Stimulated activated CD4-positive, alpha-beta T cell treated with anti-CD3 and anti-CD28 coated beads, Interleukin-1b, Interleukin-23, amount 100 ng/mL, for 24 hours (primary cell): ENCODE data around the gene ELP5.

Source experiments
- DNase-seq, 4 experiments: peaks; one replicate each; pipeline ENCODE4 v3.0.0-alpha.2; 2020; ENCODE audit warnings: low read depth in 4 of 4, low spot score in 1 of 4

Gene ELP5

DNA sequence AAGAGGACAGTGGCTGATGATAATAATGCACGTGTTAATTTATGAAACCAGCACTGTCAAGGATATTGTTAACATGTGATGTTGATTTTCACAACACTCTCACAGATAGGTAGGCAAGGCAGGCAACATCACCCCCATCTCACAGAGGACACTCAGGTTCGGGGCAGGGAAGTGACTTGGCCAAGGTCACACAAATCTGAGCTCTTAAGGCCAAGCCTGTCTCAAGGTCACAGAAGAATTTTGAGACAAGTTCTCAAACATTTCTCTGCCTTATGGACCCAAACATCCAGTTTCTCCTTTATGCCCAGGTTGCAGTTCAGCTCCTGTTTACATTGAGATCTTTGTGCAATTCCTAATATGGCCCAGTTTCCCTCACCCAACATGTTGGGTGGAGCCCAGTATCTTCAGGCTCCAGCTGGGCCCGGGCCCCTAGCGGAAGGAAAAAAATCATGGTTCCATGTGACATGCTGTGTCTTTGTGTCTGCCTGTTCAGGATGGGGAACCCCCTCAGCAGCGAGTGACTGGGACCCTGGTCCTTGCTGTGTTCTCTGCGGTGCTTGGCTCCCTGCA is 30.8 kb downstream of the ELP5 start:
- DNase-seq, result no peak

DNA sequence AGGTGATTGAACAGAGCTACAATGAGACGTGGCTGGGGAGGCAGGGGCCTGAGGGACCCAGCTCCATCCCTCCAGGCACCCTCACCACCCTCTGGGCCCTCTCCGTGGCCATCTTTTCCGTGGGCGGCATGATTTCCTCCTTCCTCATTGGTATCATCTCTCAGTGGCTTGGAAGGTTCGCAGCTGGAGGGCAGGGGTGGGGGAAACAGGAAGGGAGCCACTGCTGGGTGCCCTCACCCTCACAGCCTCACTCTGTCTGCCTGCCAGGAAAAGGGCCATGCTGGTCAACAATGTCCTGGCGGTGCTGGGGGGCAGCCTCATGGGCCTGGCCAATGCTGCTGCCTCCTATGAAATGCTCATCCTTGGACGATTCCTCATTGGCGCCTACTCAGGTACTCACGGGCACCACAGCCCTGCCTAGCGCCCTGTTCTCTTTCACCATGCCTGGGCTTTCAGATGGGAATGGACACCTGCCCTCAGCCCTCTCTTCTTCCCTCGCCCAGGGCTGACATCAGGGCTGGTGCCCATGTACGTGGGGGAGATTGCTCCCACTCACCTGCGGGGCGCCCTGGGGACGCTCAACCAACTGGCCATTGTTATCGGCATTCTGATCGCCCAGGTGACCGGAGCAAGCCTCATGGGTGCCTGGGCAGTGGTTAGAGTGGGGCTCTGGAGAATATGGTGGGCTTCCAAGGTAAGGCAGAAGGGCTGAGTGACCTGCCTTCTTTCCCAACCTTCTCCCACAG is 31.6 kb downstream of the ELP5 start:
- no peak for DNase-seq

DNA sequence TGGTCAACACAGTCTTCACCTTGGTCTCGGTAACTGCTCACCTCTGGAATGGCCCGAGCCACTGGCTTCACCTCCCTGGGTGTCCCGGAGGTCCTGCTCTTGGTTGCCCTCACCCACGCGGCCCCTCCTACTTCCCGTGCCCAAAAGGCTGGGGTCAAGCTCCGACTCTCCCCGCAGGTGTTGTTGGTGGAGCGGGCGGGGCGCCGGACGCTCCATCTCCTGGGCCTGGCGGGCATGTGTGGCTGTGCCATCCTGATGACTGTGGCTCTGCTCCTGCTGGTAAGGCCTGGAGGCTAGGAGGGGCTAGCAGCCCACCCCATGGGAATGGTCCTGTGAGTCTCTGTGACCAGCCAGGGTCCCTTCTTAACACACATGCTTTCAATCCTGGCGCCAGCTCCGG is 32.9 kb downstream of the ELP5 start:
- DNase-seq, result no peak

DNA sequence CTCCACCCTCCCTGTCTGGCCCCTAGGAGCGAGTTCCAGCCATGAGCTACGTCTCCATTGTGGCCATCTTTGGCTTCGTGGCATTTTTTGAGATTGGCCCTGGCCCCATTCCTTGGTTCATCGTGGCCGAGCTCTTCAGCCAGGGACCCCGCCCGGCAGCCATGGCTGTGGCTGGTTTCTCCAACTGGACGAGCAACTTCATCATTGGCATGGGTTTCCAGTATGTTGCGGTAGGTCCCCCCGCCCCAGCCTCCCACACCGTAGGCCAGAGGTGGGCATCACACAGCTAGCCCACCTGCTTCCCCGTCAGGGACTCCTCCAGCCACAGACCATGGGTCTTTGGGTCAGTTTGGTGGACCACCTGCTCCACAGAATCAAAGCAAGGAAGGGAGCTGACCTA is 33.7 kb downstream of the ELP5 start:
- DNase-seq, result no peak

DNA sequence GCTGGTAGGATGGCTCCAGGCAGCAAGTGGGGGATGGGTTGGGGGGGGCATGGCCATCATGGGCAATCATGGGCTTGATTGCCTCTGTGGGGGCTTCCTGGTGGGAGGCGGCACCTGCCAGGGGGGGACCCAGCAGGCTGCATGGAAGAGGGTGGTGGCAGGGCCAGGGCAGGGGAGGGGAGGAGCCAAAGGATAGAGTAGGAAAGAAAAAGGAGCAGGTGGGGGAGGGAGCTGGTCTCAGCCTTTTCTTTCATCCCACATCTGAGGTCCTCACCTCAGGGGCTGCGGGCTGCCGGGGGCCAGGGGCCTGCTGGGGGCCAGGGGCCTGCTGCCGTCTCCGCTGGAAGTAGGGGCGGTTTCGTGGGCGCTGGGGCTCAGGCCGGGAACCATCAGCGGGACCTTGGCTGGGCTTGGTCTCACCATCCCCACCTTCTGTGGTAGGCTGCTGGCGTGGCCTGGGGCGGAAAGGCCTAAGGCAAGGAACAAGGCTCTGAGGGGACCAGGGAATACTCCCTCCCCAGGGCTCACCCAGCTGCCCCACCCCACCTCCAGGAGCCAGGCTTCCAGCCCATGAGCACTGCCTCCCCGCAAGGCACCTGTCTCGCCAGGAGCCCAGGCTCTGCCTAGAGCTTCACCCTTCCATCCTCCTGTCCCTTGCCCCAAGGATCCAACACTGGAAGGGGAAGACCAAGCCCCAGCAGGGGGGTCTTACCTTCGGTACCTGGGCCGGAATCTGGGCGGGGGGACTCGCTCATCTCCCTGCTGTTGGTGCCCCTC is 37.4 kb downstream of the ELP5 start:
- no peak for DNase-seq

GRCh38 chr17:7290166-7290565 is 38.2 kb downstream of the ELP5 start:
- no peak for DNase-seq

DNA sequence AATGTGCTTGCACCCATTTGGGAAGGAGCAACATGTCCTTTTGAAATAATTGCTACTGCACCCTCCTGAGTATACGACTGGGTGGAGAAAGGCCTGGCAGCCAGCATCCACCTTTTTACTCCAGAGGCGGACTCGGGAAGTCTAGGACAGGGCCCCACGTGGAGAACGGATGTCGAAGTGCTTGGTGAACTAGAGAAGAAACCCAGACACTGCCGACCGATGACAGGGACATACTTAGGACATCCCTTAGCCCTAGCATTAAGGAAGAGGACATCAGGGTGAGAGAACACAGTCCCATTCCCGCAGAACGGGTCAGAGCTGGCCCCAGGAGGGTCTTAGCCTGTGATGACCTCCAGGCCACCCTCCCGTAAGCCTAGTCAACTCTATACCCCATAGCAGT is 38.7 kb downstream of the ELP5 start:
- DNase-seq, result no peak

DNA sequence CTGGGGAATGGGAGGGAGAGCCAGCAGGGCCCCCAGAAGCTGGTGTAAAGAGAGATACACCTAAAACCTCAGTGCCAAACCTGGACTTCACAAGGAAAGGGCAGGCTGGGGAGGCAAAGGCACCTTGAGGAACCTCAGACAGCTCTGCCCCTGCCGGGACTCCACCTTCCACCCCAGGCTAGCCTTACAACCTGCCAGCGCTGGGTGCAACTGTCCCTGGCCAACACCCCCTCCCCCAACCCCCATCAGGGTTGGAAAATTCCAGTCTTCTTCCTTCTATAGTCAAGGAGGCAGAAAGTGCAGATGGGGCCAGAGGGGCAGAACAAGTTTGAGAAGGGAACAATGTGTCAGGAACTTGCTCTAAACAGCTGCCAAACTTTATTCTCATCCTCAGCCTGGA is 40.2 kb downstream of the ELP5 start:
- DNase-seq, result no peak

DNA sequence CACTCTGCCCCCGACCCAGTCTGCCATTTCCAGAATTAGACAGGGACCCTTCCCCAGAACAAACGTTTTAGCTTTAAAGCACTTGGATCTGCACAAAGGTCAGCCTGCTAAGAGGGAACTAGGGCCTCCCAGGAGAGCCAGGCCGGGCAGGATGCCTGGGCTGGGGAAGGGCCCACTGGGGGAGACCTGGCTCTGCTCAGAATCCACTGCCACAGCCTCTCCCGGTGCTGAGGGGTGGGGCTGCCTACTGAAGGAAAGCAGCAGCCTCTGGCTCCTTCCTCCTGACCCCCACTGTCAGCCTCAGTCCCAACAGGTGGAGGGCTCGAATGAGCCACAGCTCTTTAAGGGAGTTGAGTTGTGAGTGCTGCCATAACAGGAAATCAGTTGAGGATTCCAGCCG is 40.7 kb downstream of the ELP5 start:
- DNase-seq, result no peak

GRCh38 chr17:7293159-7293558 is 41.1 kb downstream of the ELP5 start:
- no peak for DNase-seq

DNA sequence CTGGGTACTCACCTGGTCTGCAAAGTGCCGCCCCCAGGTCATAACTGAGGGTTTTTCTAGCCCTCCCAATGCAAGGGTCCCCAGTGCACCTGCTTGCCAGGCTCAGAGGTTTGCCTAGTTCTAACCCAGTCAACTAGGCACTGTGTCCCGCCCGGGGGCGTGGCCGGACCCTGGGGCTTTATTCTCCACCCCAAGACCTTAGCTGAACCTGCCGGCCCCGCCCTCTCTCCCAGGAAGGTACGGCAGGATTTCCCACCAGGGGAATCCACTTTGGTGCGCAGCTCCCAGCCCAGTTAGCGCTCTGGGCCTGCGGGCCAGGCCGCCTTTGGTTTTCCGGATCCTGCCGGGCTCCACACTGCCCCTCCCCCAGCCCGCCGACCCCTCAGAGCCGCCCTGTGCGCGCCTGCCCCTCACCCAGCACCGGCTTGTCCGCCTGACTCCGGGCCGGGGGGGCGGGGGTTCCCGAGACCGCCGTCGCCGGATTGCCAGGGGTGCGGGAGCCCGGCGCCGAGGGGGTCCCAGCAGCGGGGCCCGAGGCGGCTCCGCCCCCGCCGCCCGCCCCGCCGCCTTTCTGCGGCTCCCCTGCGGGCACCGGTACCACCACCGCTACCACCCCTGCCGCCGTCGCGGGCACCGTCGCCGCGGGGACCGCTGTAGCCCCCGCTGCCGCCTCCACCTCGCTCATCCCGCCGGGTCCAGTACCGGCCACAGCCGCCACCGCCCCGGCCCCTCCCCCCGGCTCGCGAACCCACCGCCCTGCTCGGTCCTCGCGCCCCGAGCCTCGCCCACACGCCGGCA is 42.0 kb downstream of the ELP5 start:
- no peak for DNase-seq

GRCh38 chr17:7294614-7295153 is 42.7 kb downstream of the ELP5 start, which contains the start of gene YBX2:
Gene YBX2, minus strand, starts transcription at chr17:7294639. Its CDS starts 139 bp downstream, at chr17:7294500.
- DNase-seq, result peak in 3 of 4 experiments; percentile 34 to 73 (median 46)

GRCh38 chr17:7295230-7296180 is 43.5 kb downstream of the ELP5 start:
- no peak for DNase-seq

GRCh38 chr17:7296189-7296861 is 44.3 kb downstream of the ELP5 start:
- peak in 3 of 4 experiments; percentile 35 to 58 (median 55) for DNase-seq

GRCh38 chr17:7304179-7304578 is 52.2 kb downstream of the ELP5 start:
- no peak for DNase-seq

DNA sequence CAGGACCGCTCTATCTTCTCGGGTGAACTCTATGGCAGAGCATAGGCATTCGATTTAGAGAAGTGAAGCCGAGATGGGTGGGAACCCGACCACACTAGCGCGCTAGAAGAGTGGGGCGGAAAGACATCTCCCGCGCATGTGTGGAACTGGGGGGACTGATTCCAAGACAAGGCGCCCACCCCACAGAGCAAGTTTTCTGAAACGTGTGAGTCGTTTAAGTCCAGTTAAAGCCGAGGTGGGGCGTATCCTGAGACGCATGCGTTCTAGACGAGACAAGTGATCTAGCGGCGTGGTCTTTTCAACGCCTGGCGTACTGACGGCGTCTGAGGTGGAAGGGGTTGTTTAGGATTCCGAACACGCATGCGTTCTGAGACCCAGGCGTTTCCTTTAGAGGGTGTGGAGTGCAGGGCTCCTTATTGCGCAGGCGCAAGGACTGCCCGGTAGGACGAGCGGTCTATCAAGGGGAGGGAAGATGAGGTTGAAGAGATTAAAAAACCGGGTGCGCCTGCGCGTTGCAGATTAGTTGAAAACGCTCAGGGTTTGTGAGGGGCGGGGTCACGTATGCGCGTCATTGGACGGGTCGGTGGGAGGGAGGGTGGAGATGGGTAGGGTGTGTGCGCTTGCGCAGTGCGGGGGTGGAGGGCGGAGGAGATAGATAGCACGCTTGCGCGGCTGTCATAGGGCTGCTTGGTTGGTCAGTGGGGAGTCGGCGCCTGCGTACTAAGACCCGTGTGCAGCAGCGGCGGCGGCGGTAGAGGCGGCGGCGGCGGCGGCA is 55.1 kb downstream of the ELP5 start, which contains the start of gene EIF5A:
TSS of gene EIF5A (plus strand) at position 718 of the 775 bp plus-strand sequence. CDS start 2,008 bp downstream, outside the sequence.
- peak; percentile 100 for DNase-seq

GRCh38 chr17:7307686-7308624 is 55.9 kb downstream of the ELP5 start:
- peak in 2 of 4 experiments; percentile 25 to 28 for DNase-seq
